Smooth muscle cell (in vitro differentiated cells): ENCODE data around the gene NCAM1. TPM values are rescaled to one million over a fixed set of nuclear protein-coding genes. Genes with fewer than 3 reads are reported as not detected.

Experiments
- DNase-seq: peaks from one replicate; lab custom pipeline; 2025; ENCODE audit not compliant: unreplicated experiment; lab: John Stamatoyannopoulos, UW
- H2AFZ ChIP-seq: fragments of 200-600 bp; sonication (generic); 2 replicates; pipeline ENCODE4 v1.6.0; 2016; ENCODE audit warnings: antibody characterized with exemption, low read depth, mild to moderate bottlenecking
- H3F3A ChIP-seq: fragments of 200-600 bp; sonication (generic); 2 replicates; pipeline ENCODE4 v1.6.0; 2017; ENCODE audit warnings: antibody characterized with exemption, low read depth
- H3K27ac ChIP-seq: fragments of 200-600 bp; sonication (generic); 2 replicates; pipeline ENCODE4 v1.5.1; 2016; ENCODE audit warnings: low read depth, mild to moderate bottlenecking
- H3K27me3 ChIP-seq: fragments of 200-600 bp; sonication (generic); 2 replicates; pipeline ENCODE4 v1.6.1; 2016; ENCODE audit warnings: low read depth, mild to moderate bottlenecking
- H3K36me3 ChIP-seq: fragments of 200-600 bp; sonication (generic); 2 replicates; pipeline ENCODE4 v1.5.1; 2016; ENCODE audit warnings: low read depth
- H3K4me1 ChIP-seq: fragments of 200-600 bp; sonication (generic); 2 replicates; pipeline ENCODE4 v1.5.1; 2016; ENCODE audit warnings: low read depth
- H3K4me2 ChIP-seq: fragments of 200-600 bp; sonication (generic); 2 replicates; pipeline ENCODE4 v1.6.0; 2016; ENCODE audit warnings: mild to moderate bottlenecking
- H3K4me3 ChIP-seq: fragments of 200-600 bp; sonication (generic); 2 replicates; pipeline ENCODE4 v1.5.1; 2016; ENCODE audit warnings: mild to moderate bottlenecking
- H3K79me2 ChIP-seq: fragments of 200-600 bp; sonication (generic); 2 replicates; pipeline ENCODE4 v1.6.0; 2016; ENCODE audit warnings: low read depth, mild to moderate bottlenecking
- H3K9ac ChIP-seq: fragments of 200-600 bp; sonication (generic); 2 replicates; pipeline ENCODE4 v1.6.0; 2016; ENCODE audit warnings: low read depth
- H3K9me3 ChIP-seq: fragments of 200-600 bp; sonication (generic); replicated peaks from 2 replicates; pipeline ENCODE4 v1.5.1; 2016; ENCODE audit warnings: low read depth
- H4K20me1 ChIP-seq: fragments of 200-600 bp; sonication (generic); 2 replicates; pipeline ENCODE4 v1.6.0; 2016; ENCODE audit warnings: low read depth
- CTCF ChIP-seq: fragments of 200-600 bp; sonication (generic); IDR thresholded peaks from 2 replicates; pipeline ENCODE4 v1.5.1; 2017; ENCODE audit warnings: borderline replicate concordance, mild to moderate bottlenecking, antibody characterized with exemption; ENCODE audit not compliant: insufficient read depth, poor library complexity, severe bottlenecking
- WGBS: methylation state at CpG from one replicate; pipeline ENCODE4 v1.1.7; 2016; ENCODE audit warnings: low lambda C conversion rate; 5-methylcytosine and 5-hydroxymethylcytosine counted together
- polyA plus RNA-seq: library from polyadenylated mRNA; unstranded; fragments of >200 nt; fragmentation: Nextera tagmentation; extraction: Ambion mirVana; gene quantifications from 2 replicates; pipeline ENCODE4 v1.2.1, GENCODE V29; 2016
- total RNA-seq: library from RNA; depleted of rRNA; stranded (reverse); fragments of >200 nt; gene quantifications from 2 replicates; pipeline ENCODE4 v1.2.3, GENCODE V29; 2014

Gene NCAM1
- total and polyA plus RNA-seq, 2 experiments from 2014 or later: 8.1 to 12.0 TPM

GRCh38 chr11:113160808-113161124 is 199.5 kb downstream of the NCAM1 start:
- Histone ChIP-seq H3K4me2 (peak overlapping the region; percentile 67), H3K9ac (no peak overlapping the region), H3K27me3 (no peaks in the 10 kb centered on the region), H4K20me1 (no peaks in the 10 kb centered on the region), H3K9me3 (no peaks in the 10 kb centered on the region), H3K27ac (peak overlapping the region; percentile 26), H3K36me3 (no peaks in the 10 kb centered on the region), H2AFZ (no peak overlapping the region), H3F3A (peaks cover 5% of the 10 kb centered on the region), H3K4me3 (no peak overlapping the region), H3K4me1 (peaks cover 23% of the 10 kb centered on the region), H3K79me2 (no peaks in the 10 kb centered on the region)
- 27% methylated on average over 6 of the region's 6 CpGs for WGBS
- no peak for DNase-seq
- TF ChIP-seq CTCF: no peak

GRCh38 chr11:113161711-113162591 is 200.7 kb downstream of the NCAM1 start:
- H3F3A ChIP-seq: peaks cover 5% of the 10 kb centered on the region
- no peaks in the 10 kb centered on the region for H3K36me3 ChIP-seq
- H3K9ac ChIP-seq: no peak overlapping the region
- H3K4me2 ChIP-seq: no peak overlapping the region
- H3K27ac ChIP-seq: no peak overlapping the region
- H3K4me3 ChIP-seq: no peak overlapping the region
- no peaks in the 10 kb centered on the region for H4K20me1 ChIP-seq
- no peaks in the 10 kb centered on the region for H3K27me3 ChIP-seq
- peaks cover 23% of the 10 kb centered on the region for H3K4me1 ChIP-seq
- no peaks in the 10 kb centered on the region for H3K9me3 ChIP-seq
- no peak for DNase-seq
- H3K79me2 ChIP-seq: no peaks in the 10 kb centered on the region
- no peak overlapping the region for H2AFZ ChIP-seq
- WGBS: 89% methylated on average over 5 of the region's 5 CpGs
- no peak for TF ChIP-seq CTCF

DNA sequence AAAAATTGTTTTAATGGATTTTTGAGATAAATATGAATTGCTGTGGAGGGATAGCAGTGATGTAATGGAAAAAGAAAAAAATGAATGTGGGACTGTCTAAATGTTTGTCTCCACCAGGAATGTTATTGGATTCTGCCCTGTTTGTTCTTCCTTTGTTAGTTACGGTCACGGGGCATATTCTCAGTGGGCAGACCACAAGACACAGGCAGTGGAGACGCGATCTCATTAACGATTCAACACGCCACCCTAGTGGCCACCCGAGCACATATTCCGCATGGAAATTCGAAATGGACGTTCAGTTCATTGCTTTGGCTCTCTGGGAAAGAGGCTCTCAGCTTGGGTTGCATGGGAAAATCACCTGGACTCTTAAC is 201.4 kb downstream of the NCAM1 start:
- Histone ChIP-seq H3K4me1 (peaks cover 23% of the 10 kb centered on the region), H3K27ac (no peak overlapping the region), H3K4me3 (no peak overlapping the region), H3F3A (peaks cover 5% of the 10 kb centered on the region), H3K27me3 (no peaks in the 10 kb centered on the region), H3K4me2 (no peak overlapping the region), H3K36me3 (no peaks in the 10 kb centered on the region), H4K20me1 (no peaks in the 10 kb centered on the region), H3K9me3 (no peaks in the 10 kb centered on the region), H3K9ac (no peak overlapping the region), H2AFZ (no peak overlapping the region), H3K79me2 (no peaks in the 10 kb centered on the region)
- no peak for DNase-seq
- WGBS: 87% methylated on average over 10 of the region's 10 CpGs
- TF ChIP-seq CTCF: no peak
